ENCODE data around the gene SYNE3. TPM values are rescaled to one million over a fixed set of nuclear protein-coding genes. Genes with fewer than 3 reads are reported as not detected.

The SYNE3 gene
- total RNA-seq, 2 donors from 2014 or later, result 8.2 to 13.2 TPM

GRCh38 chr14:95531473-95531872, 15.0 kb upstream of the SYNE3 start:
- DNase-seq (ENCODE audit: low spot score), result no peak
- TF ChIP-seq, protein P1, sequence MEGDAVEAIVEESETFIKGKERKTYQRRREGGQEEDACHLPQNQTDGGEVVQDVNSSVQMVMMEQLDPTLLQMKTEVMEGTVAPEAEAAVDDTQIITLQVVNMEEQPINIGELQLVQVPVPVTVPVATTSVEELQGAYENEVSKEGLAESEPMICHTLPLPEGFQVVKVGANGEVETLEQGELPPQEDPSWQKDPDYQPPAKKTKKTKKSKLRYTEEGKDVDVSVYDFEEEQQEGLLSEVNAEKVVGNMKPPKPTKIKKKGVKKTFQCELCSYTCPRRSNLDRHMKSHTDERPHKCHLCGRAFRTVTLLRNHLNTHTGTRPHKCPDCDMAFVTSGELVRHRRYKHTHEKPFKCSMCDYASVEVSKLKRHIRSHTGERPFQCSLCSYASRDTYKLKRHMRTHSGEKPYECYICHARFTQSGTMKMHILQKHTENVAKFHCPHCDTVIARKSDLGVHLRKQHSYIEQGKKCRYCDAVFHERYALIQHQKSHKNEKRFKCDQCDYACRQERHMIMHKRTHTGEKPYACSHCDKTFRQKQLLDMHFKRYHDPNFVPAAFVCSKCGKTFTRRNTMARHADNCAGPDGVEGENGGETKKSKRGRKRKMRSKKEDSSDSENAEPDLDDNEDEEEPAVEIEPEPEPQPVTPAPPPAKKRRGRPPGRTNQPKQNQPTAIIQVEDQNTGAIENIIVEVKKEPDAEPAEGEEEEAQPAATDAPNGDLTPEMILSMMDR (IDR thresholded peaks at IDR 0.05), result no peak
- no peaks in the 10 kb centered on the region for H3K27me3 ChIP-seq
- peaks cover 0 to 62% of the 10 kb centered on the region in 2 donors for H3K4me1 ChIP-seq
- peak overlapping the region in 1 of 2 donors; percentile 1 for H3K27ac ChIP-seq
- no peaks in the 10 kb centered on the region for H3K9me3 ChIP-seq
- H3K4me3 ChIP-seq, result no peak overlapping the region
- H3K36me3 ChIP-seq, result no peaks in the 10 kb centered on the region

DNA sequence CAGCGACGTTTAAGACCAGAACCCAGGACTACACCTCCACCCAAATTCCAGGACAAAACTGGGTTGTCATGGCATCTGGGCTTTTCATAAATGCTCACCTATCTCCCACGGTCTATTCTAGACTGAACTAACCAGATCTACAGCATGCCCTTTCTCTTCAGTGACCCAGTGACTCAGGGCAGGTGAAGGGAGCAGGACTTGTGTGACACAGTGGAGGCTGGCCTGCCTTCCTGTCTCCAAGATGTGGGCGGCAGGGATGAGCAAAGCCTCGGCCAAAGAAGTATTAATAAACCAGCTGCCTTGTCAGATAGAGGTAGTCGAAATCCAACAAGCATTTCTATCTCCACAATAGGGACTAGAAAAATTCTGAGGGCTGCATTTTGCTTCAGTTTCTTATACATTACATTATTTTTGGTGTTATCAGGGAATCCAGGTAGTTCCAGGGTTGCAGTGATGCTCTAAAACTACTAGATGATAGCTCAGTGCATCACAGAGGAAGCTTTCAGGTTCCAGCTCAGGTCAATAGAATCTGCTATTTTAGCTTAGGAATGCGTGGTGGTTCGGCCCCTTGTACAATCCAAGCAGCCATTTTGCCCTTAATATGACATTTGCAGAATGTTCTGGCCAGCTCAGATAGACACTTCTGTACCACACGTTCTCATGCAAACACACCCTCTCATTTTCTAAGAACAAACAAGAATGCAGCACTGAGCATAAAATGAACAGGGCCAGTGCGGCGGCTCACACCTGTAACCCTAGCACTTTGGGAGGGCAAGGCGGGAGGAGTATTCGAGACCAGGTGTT, 14.2 kb upstream of the SYNE3 start:
- TF ChIP-seq, protein P1 (IDR thresholded peaks at IDR 0.05), result no peak
- Histone ChIP-seq H3K27ac (peak overlapping the region in 1 of 2 donors; percentile 1), H3K27me3 (no peaks in the 10 kb centered on the region), H3K9me3 (no peaks in the 10 kb centered on the region), H3K4me1 (peaks cover 0 to 62% of the 10 kb centered on the region in 2 donors), H3K4me3 (no peak overlapping the region), H3K36me3 (no peaks in the 10 kb centered on the region)
- no peak for DNase-seq (ENCODE audit: low spot score)

- Histone ChIP-seq H3K9me3 (no peaks in the 10 kb centered on the region), H3K27ac (no peak overlapping the region), H3K4me1 (peaks cover 0 to 68% of the 10 kb centered on the region in 2 donors), H3K4me3 (no peak overlapping the region), H3K36me3 (no peaks in the 10 kb centered on the region), H3K27me3 (no peaks in the 10 kb centered on the region)
- DNase-seq (ENCODE audit: low spot score), result no peak
- TF ChIP-seq, protein P1 (IDR thresholded peaks at IDR 0.05), result no peak
These were observed 12.8 kb upstream of the SYNE3 start for GRCh38 chr14:95529216-95529615.

GRCh38 chr14:95527387-95528002, 11.0 kb upstream of the SYNE3 start:
- TF ChIP-seq, protein P1 (IDR thresholded peaks at IDR 0.05), result peak; percentile 78 to 90
- H3K4me3 ChIP-seq, result no peak overlapping the region
- H3K4me1 ChIP-seq, result peaks cover 0 to 68% of the 10 kb centered on the region in 2 donors
- peak; percentile 82 for DNase-seq (ENCODE audit: low spot score)
- H3K27ac ChIP-seq, result peak overlapping the region; percentile 65 to 76
- no peaks in the 10 kb centered on the region for H3K36me3 ChIP-seq
- H3K9me3 ChIP-seq, result no peaks in the 10 kb centered on the region
- H3K27me3 ChIP-seq, result no peaks in the 10 kb centered on the region

GRCh38 chr14:95526483-95527386, 10.3 kb upstream of the SYNE3 start:
- Histone ChIP-seq H3K4me3 (no peak overlapping the region), H3K4me1 (peaks cover 0 to 64% of the 10 kb centered on the region in 2 donors), H3K9me3 (no peaks in the 10 kb centered on the region), H3K27ac (peak overlapping the region; percentile 65 to 76), H3K27me3 (no peaks in the 10 kb centered on the region), H3K36me3 (no peaks in the 10 kb centered on the region)
- TF ChIP-seq, protein P1 (IDR thresholded peaks at IDR 0.05), result no peak
- peak; percentile 60 for DNase-seq (ENCODE audit: low spot score)

All from right atrium auricular region (tissue), 2 donors.